ENCODE measurements around the gene ARMC8. TPM values are rescaled to one million over a fixed set of nuclear protein-coding genes. Genes with fewer than 3 reads are reported as not detected.

ARMC8 gene
- total RNA-seq, 1 donor from 2014 or later, result 33.2 TPM

GRCh38 chr3:138220242-138220641 is 33.1 kb downstream of the ARMC8 start:
- Histone ChIP-seq H3K27me3 (ENCODE audit: insufficient read depth, low read length) (no peaks in the 10 kb centered on the region), H4K20me1 (ENCODE audit: insufficient read depth, low read length) (peaks cover 34% of the 10 kb centered on the region)
- DNase-seq (ENCODE audit: low read depth), result no peak

GRCh38 chr3:138220788-138221187 is 33.7 kb downstream of the ARMC8 start:
- Histone ChIP-seq H3K4me2 (ENCODE audit: low read length) (no peak overlapping the region), H3K4me3 (ENCODE audit: insufficient read depth, low read depth, low read length) (no peak overlapping the region), H3K36me3 (ENCODE audit: insufficient read depth, low read length) (peaks cover 10% of the 10 kb centered on the region), H3K9ac (ENCODE audit: low read length) (no peak overlapping the region), H3K4me1 (ENCODE audit: insufficient read depth, low read length) (no peaks in the 10 kb centered on the region), H3K27ac (ENCODE audit: low read depth, low read length) (no peak overlapping the region), H3K79me2 (ENCODE audit: insufficient read depth, low read length) (peaks cover 39% of the 10 kb centered on the region), H2AFZ (ENCODE audit: low read depth, low read length) (no peak overlapping the region), H3K27me3 (ENCODE audit: insufficient read depth, low read length) (no peaks in the 10 kb centered on the region), H3K9me3 (ENCODE audit: insufficient read depth, low read depth, low read length) (no peaks in the 10 kb centered on the region), H4K20me1 (ENCODE audit: insufficient read depth, low read length) (peaks cover 34% of the 10 kb centered on the region)
- H3K4me1 Mint-ChIP-seq (ENCODE audit: low read depth, unreplicated experiment), result peaks cover 16% of the 10 kb centered on the region
- TF ChIP-seq CTCF (IDR thresholded peaks at IDR 0.05; ENCODE audit: insufficient read depth, low read depth, low read length), result no peak
- TF ChIP-seq EZH2 (IDR thresholded peaks at IDR 0.05; ENCODE audit: insufficient read depth, low read length), result no peak
- H3K27me3 Mint-ChIP-seq (ENCODE audit: low read depth, unreplicated experiment), result no peaks in the 10 kb centered on the region
- no peak for DNase-seq (ENCODE audit: low read depth)
- no peaks in the 10 kb centered on the region for H3K9me3 Mint-ChIP-seq (ENCODE audit: unreplicated experiment)
- H3K4me3 Mint-ChIP-seq (ENCODE audit: unreplicated experiment), result no peak overlapping the region
- H3K27ac Mint-ChIP-seq (ENCODE audit: unreplicated experiment), result no peak overlapping the region
- H3K36me3 Mint-ChIP-seq (ENCODE audit: low read depth, unreplicated experiment), result peaks cover 17% of the 10 kb centered on the region
- FAIRE-seq, result no peak

More at GRCh38 chr3:138220242-138220641, 33.1 kb downstream of the ARMC8 start:
- H3K4me1 ChIP-seq (ENCODE audit: insufficient read depth, low read length), result no peaks in the 10 kb centered on the region
- H3K79me2 ChIP-seq (ENCODE audit: insufficient read depth, low read length), result peaks cover 39% of the 10 kb centered on the region
- Mint-ChIP-seq H3K4me3 (ENCODE audit: unreplicated experiment) (no peak overlapping the region), H3K9me3 (ENCODE audit: unreplicated experiment) (no peaks in the 10 kb centered on the region), H3K27me3 (ENCODE audit: low read depth, unreplicated experiment) (no peaks in the 10 kb centered on the region), H3K36me3 (ENCODE audit: low read depth, unreplicated experiment) (peaks cover 13% of the 10 kb centered on the region), H3K4me1 (ENCODE audit: low read depth, unreplicated experiment) (peaks cover 16% of the 10 kb centered on the region), H3K27ac (ENCODE audit: unreplicated experiment) (no peak overlapping the region)
- H3K9me3 ChIP-seq (ENCODE audit: insufficient read depth, low read depth, low read length), result no peaks in the 10 kb centered on the region
- TF ChIP-seq CTCF (IDR thresholded peaks at IDR 0.05; ENCODE audit: insufficient read depth, low read depth, low read length), result no peak
- no peak for TF ChIP-seq EZH2 (IDR thresholded peaks at IDR 0.05; ENCODE audit: insufficient read depth, low read length)
- H3K4me2 ChIP-seq (ENCODE audit: low read length), result no peak overlapping the region
- no peak for FAIRE-seq
- no peak overlapping the region for H2AFZ ChIP-seq (ENCODE audit: low read depth, low read length)
- no peak overlapping the region for H3K9ac ChIP-seq (ENCODE audit: low read length)
- no peak overlapping the region for H3K27ac ChIP-seq (ENCODE audit: low read depth, low read length)
- H3K36me3 ChIP-seq (ENCODE audit: insufficient read depth, low read length), result peaks cover 5% of the 10 kb centered on the region
- no peak overlapping the region for H3K4me3 ChIP-seq (ENCODE audit: insufficient read depth, low read depth, low read length)

- H3K9me3 Mint-ChIP-seq (ENCODE audit: unreplicated experiment), result no peaks in the 10 kb centered on the region
- TF ChIP-seq EZH2 (IDR thresholded peaks at IDR 0.05; ENCODE audit: insufficient read depth, low read length) (no peak), CTCF (IDR thresholded peaks at IDR 0.05; ENCODE audit: insufficient read depth, low read depth, low read length) (no peak)
- H3K36me3 Mint-ChIP-seq (ENCODE audit: low read depth, unreplicated experiment), result peaks cover 25% of the 10 kb centered on the region
- Histone ChIP-seq H3K9ac (ENCODE audit: low read length) (no peak overlapping the region), H4K20me1 (ENCODE audit: insufficient read depth, low read length) (peaks cover 34% of the 10 kb centered on the region), H3K27me3 (ENCODE audit: insufficient read depth, low read length) (no peaks in the 10 kb centered on the region), H3K4me2 (ENCODE audit: low read length) (no peak overlapping the region), H3K4me1 (ENCODE audit: insufficient read depth, low read length) (peaks cover 3% of the 10 kb centered on the region), H3K9me3 (ENCODE audit: insufficient read depth, low read depth, low read length) (no peaks in the 10 kb centered on the region), H3K79me2 (ENCODE audit: insufficient read depth, low read length) (peaks cover 31% of the 10 kb centered on the region), H3K27ac (ENCODE audit: low read depth, low read length) (no peak overlapping the region), H2AFZ (ENCODE audit: low read depth, low read length) (no peak overlapping the region), H3K36me3 (ENCODE audit: insufficient read depth, low read length) (peaks cover 15% of the 10 kb centered on the region), H3K4me3 (ENCODE audit: insufficient read depth, low read depth, low read length) (no peak overlapping the region)
- no peak for DNase-seq (ENCODE audit: low read depth)
- H3K27ac Mint-ChIP-seq (ENCODE audit: unreplicated experiment), result no peak overlapping the region
- H3K27me3 Mint-ChIP-seq (ENCODE audit: low read depth, unreplicated experiment), result no peaks in the 10 kb centered on the region
- H3K4me3 Mint-ChIP-seq (ENCODE audit: unreplicated experiment), result no peak overlapping the region
- H3K4me1 Mint-ChIP-seq (ENCODE audit: low read depth, unreplicated experiment), result peaks cover 23% of the 10 kb centered on the region
- FAIRE-seq, result no peak
These were observed 35.2 kb downstream of the ARMC8 start for GRCh38 chr3:138222131-138222941.
